PFSK-1 (cell line): ENCODE measurements around the gene ADSL.

Source experiments
- FOXP2 ChIP-seq: optimal IDR thresholded peaks from 2 replicates; pipeline ENCODE3; 2011; ENCODE audit warnings: borderline replicate concordance, control low read depth, inconsistent platforms; ENCODE audit not compliant: insufficient read depth; ENCODE audit errors: extremely low read length, extremely low read depth
- POLR2AphosphoS5 ChIP-seq: IDR thresholded peaks from 2 replicates; pipeline ENCODE4 v1.6.1; 2012; ENCODE audit warnings: low read depth, mild to moderate bottlenecking, control low read depth, low read length, moderate library complexity
- SIN3A ChIP-seq: IDR thresholded peaks from 2 replicates; pipeline ENCODE4 v1.6.1; 2012; ENCODE audit warnings: mild to moderate bottlenecking, low read length, moderate library complexity, borderline replicate concordance; ENCODE audit not compliant: insufficient read depth
- TAF1 ChIP-seq: IDR thresholded peaks from 2 replicates; pipeline ENCODE4 v1.6.1; 2012; ENCODE audit warnings: low read length, control low read depth, borderline replicate concordance; ENCODE audit not compliant: insufficient read depth
- TF ChIP-seq, protein P1 (sequence below), 2 experiments: IDR thresholded peaks; 2 replicates each; pipeline versions ENCODE4 v1.6.1 to v1.8.0; 2011 to 2012; ENCODE audit warnings: low read depth in 2 of 2, low read length in 2 of 2, control low read depth in 1 of 2, inconsistent platforms in 1 of 2, mild to moderate bottlenecking in 1 of 2, moderate library complexity in 1 of 2; ENCODE audit not compliant: insufficient read depth in 1 of 2

ADSL gene

DNA sequence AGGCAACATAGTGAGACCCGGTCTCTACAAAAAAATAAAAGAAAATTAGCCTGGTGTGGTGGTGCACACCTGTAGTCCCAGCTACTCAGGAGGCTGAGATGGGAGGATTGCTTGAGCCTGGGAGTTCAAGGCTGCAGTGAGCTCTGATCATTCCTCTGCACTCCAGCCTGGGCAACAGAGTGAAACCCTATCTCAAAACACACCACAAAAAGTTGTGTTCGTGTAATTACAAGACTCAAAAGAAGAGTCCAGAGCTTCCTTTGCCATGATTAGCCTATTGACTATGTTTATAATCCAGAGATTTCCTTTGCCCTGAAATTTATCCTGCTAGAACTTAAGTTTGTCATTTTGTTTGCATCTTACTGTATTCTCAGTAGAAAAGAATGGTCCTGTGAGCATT lies 45.1 kb downstream of the ADSL start:
- TF ChIP-seq POLR2AphosphoS5 (no peak), TAF1 (no peak), SIN3A (no peak), FOXP2 (no peak)
- TF ChIP-seq, protein P1, sequence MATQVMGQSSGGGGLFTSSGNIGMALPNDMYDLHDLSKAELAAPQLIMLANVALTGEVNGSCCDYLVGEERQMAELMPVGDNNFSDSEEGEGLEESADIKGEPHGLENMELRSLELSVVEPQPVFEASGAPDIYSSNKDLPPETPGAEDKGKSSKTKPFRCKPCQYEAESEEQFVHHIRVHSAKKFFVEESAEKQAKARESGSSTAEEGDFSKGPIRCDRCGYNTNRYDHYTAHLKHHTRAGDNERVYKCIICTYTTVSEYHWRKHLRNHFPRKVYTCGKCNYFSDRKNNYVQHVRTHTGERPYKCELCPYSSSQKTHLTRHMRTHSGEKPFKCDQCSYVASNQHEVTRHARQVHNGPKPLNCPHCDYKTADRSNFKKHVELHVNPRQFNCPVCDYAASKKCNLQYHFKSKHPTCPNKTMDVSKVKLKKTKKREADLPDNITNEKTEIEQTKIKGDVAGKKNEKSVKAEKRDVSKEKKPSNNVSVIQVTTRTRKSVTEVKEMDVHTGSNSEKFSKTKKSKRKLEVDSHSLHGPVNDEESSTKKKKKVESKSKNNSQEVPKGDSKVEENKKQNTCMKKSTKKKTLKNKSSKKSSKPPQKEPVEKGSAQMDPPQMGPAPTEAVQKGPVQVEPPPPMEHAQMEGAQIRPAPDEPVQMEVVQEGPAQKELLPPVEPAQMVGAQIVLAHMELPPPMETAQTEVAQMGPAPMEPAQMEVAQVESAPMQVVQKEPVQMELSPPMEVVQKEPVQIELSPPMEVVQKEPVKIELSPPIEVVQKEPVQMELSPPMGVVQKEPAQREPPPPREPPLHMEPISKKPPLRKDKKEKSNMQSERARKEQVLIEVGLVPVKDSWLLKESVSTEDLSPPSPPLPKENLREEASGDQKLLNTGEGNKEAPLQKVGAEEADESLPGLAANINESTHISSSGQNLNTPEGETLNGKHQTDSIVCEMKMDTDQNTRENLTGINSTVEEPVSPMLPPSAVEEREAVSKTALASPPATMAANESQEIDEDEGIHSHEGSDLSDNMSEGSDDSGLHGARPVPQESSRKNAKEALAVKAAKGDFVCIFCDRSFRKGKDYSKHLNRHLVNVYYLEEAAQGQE (IDR thresholded peaks at IDR 0.05; ENCODE audit: insufficient read depth in 1 of 2, low read depth in 2 of 2, low read length in 2 of 2): no peak

DNA sequence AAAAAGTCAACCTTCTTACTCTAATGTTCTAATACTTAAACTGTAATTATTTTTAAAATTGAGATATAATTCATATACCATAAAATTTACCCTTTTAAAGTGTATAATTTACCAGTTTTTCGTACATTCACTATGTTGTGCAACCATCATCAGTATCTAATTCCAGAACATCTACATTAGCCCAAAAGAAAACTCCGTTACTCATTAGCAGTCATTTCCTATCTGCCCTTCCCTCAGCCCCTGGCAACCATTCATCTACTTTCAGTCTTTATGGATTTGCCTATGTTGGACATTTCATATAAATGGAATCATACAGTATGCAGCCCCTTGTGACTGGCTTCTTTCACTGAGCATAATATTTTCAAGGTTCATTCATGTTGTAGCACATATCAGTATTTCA lies 46.3 kb downstream of the ADSL start:
- TF ChIP-seq FOXP2 (no peak), SIN3A (no peak), TAF1 (no peak), POLR2AphosphoS5 (no peak)
- TF ChIP-seq, protein P1 (IDR thresholded peaks at IDR 0.05; ENCODE audit: insufficient read depth in 1 of 2, low read depth in 2 of 2, low read length in 2 of 2): no peak

DNA sequence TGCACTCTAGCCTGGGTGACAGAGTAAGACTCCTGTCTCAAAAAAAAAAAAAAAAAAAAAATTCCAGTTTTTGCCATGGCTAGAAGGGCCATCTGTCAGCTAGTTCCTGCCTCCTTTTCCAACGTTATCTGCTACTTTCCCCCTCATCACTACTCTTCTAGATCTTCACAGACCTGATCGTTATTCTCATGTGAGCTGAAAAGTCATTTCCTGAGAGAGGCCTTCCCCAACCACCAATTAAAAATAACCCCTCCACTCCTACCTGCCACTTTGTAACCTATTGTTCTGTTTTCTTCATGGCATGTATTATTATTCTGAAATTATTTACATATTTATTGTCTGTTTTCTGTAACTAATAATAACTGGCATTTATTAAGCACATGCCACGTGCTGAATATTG lies 48.3 kb downstream of the ADSL start:
- TF ChIP-seq TAF1 (no peak), SIN3A (no peak), FOXP2 (no peak), POLR2AphosphoS5 (no peak)

DNA sequence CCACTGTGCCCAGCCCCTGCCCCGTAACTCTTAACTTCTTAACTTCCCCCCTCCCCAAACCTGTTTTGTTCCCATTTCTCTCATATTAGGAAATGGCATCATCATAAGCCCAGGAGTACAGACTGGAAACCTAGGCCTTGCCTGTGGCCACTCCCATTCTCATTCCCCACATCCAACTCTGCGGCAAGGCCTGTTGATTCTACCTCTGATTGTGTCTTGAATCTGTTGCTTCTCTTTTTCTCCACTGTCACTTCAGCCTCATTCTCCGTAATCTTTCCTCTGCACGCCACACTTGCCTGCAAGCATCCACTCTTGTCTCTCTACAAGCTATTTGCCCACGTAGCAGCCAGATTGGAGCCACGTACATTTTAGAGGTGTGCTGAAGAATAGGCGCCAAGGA lies 49.3 kb downstream of the ADSL start:
- TF ChIP-seq POLR2AphosphoS5 (no peak), TAF1 (no peak), SIN3A (no peak)
- TF ChIP-seq, protein P1 (IDR thresholded peaks at IDR 0.05; ENCODE audit: insufficient read depth in 1 of 2, low read depth in 2 of 2, low read length in 2 of 2): no peak

DNA sequence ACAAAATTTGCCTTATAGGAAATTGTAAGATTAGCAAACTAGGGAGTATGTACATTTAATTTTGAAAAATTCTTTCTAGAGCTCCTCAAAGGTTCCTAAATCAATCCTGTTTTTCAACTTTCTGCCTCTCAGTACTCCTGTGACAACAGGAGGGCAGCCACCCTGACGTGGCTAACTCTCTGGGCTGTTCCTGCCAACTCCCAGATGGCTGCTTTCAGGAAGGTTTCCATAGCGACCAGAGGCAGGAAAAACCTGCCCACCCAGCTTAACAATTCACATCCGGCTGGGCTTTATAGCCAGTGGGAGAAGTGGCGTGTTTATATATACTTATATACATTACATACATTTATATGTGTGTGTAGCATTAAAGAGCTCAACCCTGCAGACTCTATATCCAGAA lies 50.6 kb downstream of the ADSL start:
- TF ChIP-seq, protein P1 (IDR thresholded peaks at IDR 0.05; ENCODE audit: insufficient read depth in 1 of 2, low read depth in 2 of 2, low read length in 2 of 2): no peak
- no peak for TF ChIP-seq TAF1
- TF ChIP-seq SIN3A: no peak
- no peak for TF ChIP-seq FOXP2
- no peak for TF ChIP-seq POLR2AphosphoS5
